HL-60 (cell line): ENCODE data around the gene TECTB.

ENCODE experiments used
- CTCF ChIP-seq: IDR thresholded peaks from one replicate; pipeline ENCODE4 v1.5.1; 2011; ENCODE audit warnings: low read length, control low read depth, inconsistent platforms; ENCODE audit not compliant: insufficient read depth
- GABPA ChIP-seq: IDR thresholded peaks from 2 replicates; pipeline ENCODE4 v1.6.1; 2012; ENCODE audit warnings: low read depth
- SPI1 ChIP-seq: IDR thresholded peaks from 2 replicates; pipeline ENCODE4 v1.6.1; 2012; ENCODE audit warnings: low read depth, mild to moderate bottlenecking, borderline replicate concordance
- TF ChIP-seq, protein P1 (sequence below): IDR thresholded peaks from 2 replicates; pipeline ENCODE4 v1.6.1; 2012; ENCODE audit warnings: low read depth; ENCODE audit not compliant: insufficient replicate concordance

- TF ChIP-seq SPI1 (no peak), CTCF (no peak), GABPA (no peak)
- TF ChIP-seq, protein P1, sequence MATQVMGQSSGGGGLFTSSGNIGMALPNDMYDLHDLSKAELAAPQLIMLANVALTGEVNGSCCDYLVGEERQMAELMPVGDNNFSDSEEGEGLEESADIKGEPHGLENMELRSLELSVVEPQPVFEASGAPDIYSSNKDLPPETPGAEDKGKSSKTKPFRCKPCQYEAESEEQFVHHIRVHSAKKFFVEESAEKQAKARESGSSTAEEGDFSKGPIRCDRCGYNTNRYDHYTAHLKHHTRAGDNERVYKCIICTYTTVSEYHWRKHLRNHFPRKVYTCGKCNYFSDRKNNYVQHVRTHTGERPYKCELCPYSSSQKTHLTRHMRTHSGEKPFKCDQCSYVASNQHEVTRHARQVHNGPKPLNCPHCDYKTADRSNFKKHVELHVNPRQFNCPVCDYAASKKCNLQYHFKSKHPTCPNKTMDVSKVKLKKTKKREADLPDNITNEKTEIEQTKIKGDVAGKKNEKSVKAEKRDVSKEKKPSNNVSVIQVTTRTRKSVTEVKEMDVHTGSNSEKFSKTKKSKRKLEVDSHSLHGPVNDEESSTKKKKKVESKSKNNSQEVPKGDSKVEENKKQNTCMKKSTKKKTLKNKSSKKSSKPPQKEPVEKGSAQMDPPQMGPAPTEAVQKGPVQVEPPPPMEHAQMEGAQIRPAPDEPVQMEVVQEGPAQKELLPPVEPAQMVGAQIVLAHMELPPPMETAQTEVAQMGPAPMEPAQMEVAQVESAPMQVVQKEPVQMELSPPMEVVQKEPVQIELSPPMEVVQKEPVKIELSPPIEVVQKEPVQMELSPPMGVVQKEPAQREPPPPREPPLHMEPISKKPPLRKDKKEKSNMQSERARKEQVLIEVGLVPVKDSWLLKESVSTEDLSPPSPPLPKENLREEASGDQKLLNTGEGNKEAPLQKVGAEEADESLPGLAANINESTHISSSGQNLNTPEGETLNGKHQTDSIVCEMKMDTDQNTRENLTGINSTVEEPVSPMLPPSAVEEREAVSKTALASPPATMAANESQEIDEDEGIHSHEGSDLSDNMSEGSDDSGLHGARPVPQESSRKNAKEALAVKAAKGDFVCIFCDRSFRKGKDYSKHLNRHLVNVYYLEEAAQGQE, result no peak
Observed at GRCh38 chr10:112346774-112347173, 63.6 kb downstream of the TECTB start.
